Transverse colon (tissue), 4 donors: ENCODE measurements around the gene GPC6. TPM values are rescaled to one million over a fixed set of nuclear protein-coding genes. Genes with fewer than 3 reads are reported as not detected.

Experiments
- DNase-seq: peaks from one replicate; pipeline ENCODE4 v3.0.0-alpha.2; 2019
- H3K27ac ChIP-seq, 4 donors: fragments of 200-600 bp; sonication (generic); 2 replicates each; pipeline ENCODE4 v1.5.1; 2016 to 2018; ENCODE audit warnings: inconsistent platforms in 4 of 4
- H3K27me3 ChIP-seq: fragments of 200-600 bp; sonication (generic); 2 replicates; pipeline ENCODE4 v1.5.1; 2017; ENCODE audit warnings: inconsistent platforms
- H3K36me3 ChIP-seq, 4 donors: fragments of 200-600 bp; sonication (generic); 2 replicates each; pipeline ENCODE4 v1.5.1; 2017 to 2019; ENCODE audit warnings: inconsistent platforms in 4 of 4
- H3K4me1 ChIP-seq, 4 donors: fragments of 200-600 bp; sonication (generic); 2 replicates each; pipeline ENCODE4 v1.5.1; 2017 to 2020; ENCODE audit warnings: inconsistent platforms in 4 of 4
- H3K4me3 ChIP-seq, 4 donors: fragments of 200-600 bp; sonication (generic); 1 replicate in 1 of 4; 2 replicates in 3 of 4; pipeline versions ENCODE4 v1.5.1 to v1.6.1; 2017 to 2019; ENCODE audit warnings: inconsistent platforms in 4 of 4
- H3K9me3 ChIP-seq, 2 donors: fragments of 200-600 bp; sonication (generic); 2 replicates each; pipeline ENCODE4 v1.5.1; 2017 to 2019; ENCODE audit warnings: inconsistent platforms in 2 of 2
- CTCF ChIP-seq, 5 experiments: fragments of 200-600 bp in 3 of 5; fragments of 450-650 bp in 2 of 5; sonication (generic) in 3 of 5; IDR thresholded peaks; 1 replicate in 2 of 5; 2 replicates in 3 of 5; pipeline ENCODE4 v1.5.1; 2016 to 2017; ENCODE audit warnings: antibody characterized with exemption in 5 of 5, inconsistent platforms in 3 of 5, mild to moderate bottlenecking in 2 of 5, moderate library complexity in 1 of 5
- EP300 ChIP-seq: sonication (generic); formaldehyde crosslinking; IDR thresholded peaks from one replicate; pipeline ENCODE4 v1.6.1; 2017; ENCODE audit warnings: antibody characterized with exemption, low read depth
- POLR2A ChIP-seq: fragments of 450-650 bp; IDR thresholded peaks from one replicate; pipeline ENCODE4 v1.6.1; 2016; ENCODE audit warnings: antibody characterized with exemption, mild to moderate bottlenecking, moderate library complexity
- POLR2AphosphoS5 ChIP-seq, 3 donors: sonication (generic); formaldehyde crosslinking; IDR thresholded peaks; one replicate each; pipeline ENCODE4 v1.6.1; 2016; ENCODE audit warnings: antibody characterized with exemption in 3 of 3
- WGBS, 2 donors: methylation state at CpG; one replicate each; pipeline ENCODE4 v1.1.5; 2018; ENCODE audit warnings: low coverage in 1 of 2; 5-methylcytosine and 5-hydroxymethylcytosine counted together
- in situ Hi-C, 4 donors: fragments of 200-750 bp; cut with MboI; loops; one replicate each; pipeline versions ENCODE4 v1.15.0 to v1.15.1; 2017; ENCODE audit warnings: low sequenced_read_pairs in 3 of 4, low pct_ligation_motif_present in 1 of 4, low pct_unique_long_range_greater_than_20kb in 1 of 4
- intact Hi-C: fragments of 100-400 bp; cut with DNase I; formaldehyde crosslinking; loops from one replicate; pipeline ENCODE4 v1.15.1; 2023; ENCODE audit warnings: low total_unique reads
- total RNA-seq, 4 donors: library from RNA; depleted of rRNA; stranded (reverse); fragments of >200 nt; gene quantifications; one replicate each; pipeline ENCODE4 v1.1.0, GENCODE V29; 2016

GPC6 gene
- total RNA-seq, 4 donors from 2014 or later, result 0.75 to 5.7 (median 4.0) TPM

GRCh38 chr13:94431987-94432386, 1205.4 kb downstream of the GPC6 start:
- Histone ChIP-seq H3K4me3 (no peak overlapping the region), H3K27ac (no peak overlapping the region), H3K4me1 (peaks cover 0 to 9% (median 0%) of the 10 kb centered on the region in 4 donors), H3K9me3 (no peaks in the 10 kb centered on the region), H3K36me3 (no peaks in the 10 kb centered on the region), H3K27me3 (no peaks in the 10 kb centered on the region)
- intact Hi-C loops, result loop anchor here (5.0 kb wide), 1 partner anchor 185 kb away; no protein-coding TSS in a partner anchor
- TF ChIP-seq POLR2AphosphoS5 (IDR thresholded peaks at IDR 0.05), result no peak
- no peak for TF ChIP-seq EP300
- TF ChIP-seq POLR2A, result no peak
- no peak for TF ChIP-seq CTCF (IDR thresholded peaks at IDR 0.05)
- in situ Hi-C loops, result loop anchor here in 3 of 4 donors (10.0 kb wide), 1 partner anchor 183 kb away; no protein-coding TSS in a partner anchor
- no peak for DNase-seq

- intact Hi-C loops, result loop anchor here (5.0 kb wide), 1 partner anchor 184 kb away; no protein-coding TSS in a partner anchor
Observed at GRCh38 chr13:94433055-94433961, 1206.7 kb downstream of the GPC6 start.

GRCh38 chr13:94435604-94436226, 1209.1 kb downstream of the GPC6 start:
- DNase-seq, result no peak
- intact Hi-C loops (no loop called here), in situ Hi-C loops (loop anchor here (5.0 to 10.0 kb wide), 2 partner anchors 177 to 179 kb away; no protein-coding TSS in a partner anchor)
- 46 to 49% methylated on average over 4 of the region's 4 CpGs for WGBS, 2 donors
- Histone ChIP-seq H3K4me3 (no peak overlapping the region), H3K27me3 (no peaks in the 10 kb centered on the region), H3K36me3 (no peaks in the 10 kb centered on the region), H3K9me3 (no peaks in the 10 kb centered on the region), H3K27ac (no peak overlapping the region), H3K4me1 (peaks cover 0 to 9% (median 0%) of the 10 kb centered on the region in 4 donors)
- TF ChIP-seq POLR2A, result no peak
- TF ChIP-seq CTCF (IDR thresholded peaks at IDR 0.05), result peak; percentile 43 to 56 (median 52)

More at GRCh38 chr13:94433055-94433961, 1206.7 kb downstream of the GPC6 start:
- no peak for TF ChIP-seq POLR2A
- TF ChIP-seq EP300, result no peak
- no peak for TF ChIP-seq CTCF (IDR thresholded peaks at IDR 0.05)
- TF ChIP-seq POLR2AphosphoS5 (IDR thresholded peaks at IDR 0.05), result no peak
- WGBS, 2 donors, result 61 to 67% methylated on average over 14 to 19 of the region's 19 CpGs
- no peak overlapping the region for H3K27ac ChIP-seq
- peak; percentile 21 for DNase-seq
- no peaks in the 10 kb centered on the region for H3K36me3 ChIP-seq
- in situ Hi-C loops, result loop anchor here in 3 of 4 donors (10.0 kb wide), 1 partner anchor 181 kb away; no protein-coding TSS in a partner anchor
- no peak overlapping the region for H3K4me3 ChIP-seq
- H3K9me3 ChIP-seq, result no peaks in the 10 kb centered on the region
- no peaks in the 10 kb centered on the region for H3K27me3 ChIP-seq
- H3K4me1 ChIP-seq, result peaks cover 0 to 9% (median 0%) of the 10 kb centered on the region in 4 donors

- Histone ChIP-seq H3K27me3 (no peaks in the 10 kb centered on the region), H3K4me1 (no peaks in the 10 kb centered on the region), H3K27ac (no peak overlapping the region), H3K9me3 (no peaks in the 10 kb centered on the region), H3K36me3 (no peaks in the 10 kb centered on the region), H3K4me3 (no peak overlapping the region)
- TF ChIP-seq POLR2AphosphoS5 (IDR thresholded peaks at IDR 0.05) (no peak), POLR2A (no peak), EP300 (no peak), CTCF (IDR thresholded peaks at IDR 0.05) (no peak)
- in situ Hi-C loops, result no loop called here
- DNase-seq, result no peak
- intact Hi-C loops, result no loop called here
Observed at GRCh38 chr13:94444826-94445225, 1218.2 kb downstream of the GPC6 start.
